UCSD-AML1 (cell line): ENCODE measurements around the gene PRSS22.

Source experiments
- DNase-seq: peaks from one replicate; lab custom pipeline; 2025; ENCODE audit not compliant: unreplicated experiment; lab: John Stamatoyannopoulos, UW

Gene PRSS22

DNA sequence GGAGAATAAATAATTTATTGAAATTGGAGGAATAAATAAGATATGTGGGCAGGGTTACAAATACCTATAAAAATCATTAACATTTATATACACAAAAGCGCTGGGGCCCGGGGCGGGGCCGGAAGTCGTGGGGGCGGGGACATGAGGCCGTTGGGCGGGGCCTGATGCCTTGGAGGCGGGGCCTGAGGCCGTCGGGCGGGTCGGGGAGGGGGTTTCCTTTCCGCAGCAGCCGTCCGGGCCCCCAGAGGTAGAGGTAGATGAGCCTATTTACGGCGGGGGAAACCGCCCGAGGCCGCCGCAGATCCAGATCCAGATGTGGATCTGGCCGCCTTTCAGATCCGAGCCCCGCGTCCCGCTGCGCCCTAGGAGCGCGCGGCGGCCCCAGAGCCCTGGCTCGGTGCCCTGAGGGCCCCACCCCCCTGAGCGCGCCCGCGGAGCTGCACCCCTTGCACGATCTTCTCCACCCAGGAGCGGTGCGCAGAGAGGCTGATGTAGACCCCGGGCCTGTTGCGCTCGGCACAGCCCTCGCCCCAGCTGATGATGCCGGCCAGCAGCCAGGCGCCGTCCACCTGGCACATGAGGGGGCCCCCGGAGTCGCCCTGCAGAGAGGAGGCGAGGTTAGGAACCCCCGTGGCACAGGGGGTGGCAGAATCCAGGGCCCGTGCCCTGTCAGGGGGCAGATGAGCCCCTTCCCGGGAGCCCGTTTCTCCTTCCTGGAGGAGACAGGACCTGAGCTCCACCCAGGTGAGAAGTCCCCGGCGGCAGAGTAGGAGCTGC lies 5.1 kb downstream of the PRSS22 start:
- DNase-seq: no peak

DNA sequence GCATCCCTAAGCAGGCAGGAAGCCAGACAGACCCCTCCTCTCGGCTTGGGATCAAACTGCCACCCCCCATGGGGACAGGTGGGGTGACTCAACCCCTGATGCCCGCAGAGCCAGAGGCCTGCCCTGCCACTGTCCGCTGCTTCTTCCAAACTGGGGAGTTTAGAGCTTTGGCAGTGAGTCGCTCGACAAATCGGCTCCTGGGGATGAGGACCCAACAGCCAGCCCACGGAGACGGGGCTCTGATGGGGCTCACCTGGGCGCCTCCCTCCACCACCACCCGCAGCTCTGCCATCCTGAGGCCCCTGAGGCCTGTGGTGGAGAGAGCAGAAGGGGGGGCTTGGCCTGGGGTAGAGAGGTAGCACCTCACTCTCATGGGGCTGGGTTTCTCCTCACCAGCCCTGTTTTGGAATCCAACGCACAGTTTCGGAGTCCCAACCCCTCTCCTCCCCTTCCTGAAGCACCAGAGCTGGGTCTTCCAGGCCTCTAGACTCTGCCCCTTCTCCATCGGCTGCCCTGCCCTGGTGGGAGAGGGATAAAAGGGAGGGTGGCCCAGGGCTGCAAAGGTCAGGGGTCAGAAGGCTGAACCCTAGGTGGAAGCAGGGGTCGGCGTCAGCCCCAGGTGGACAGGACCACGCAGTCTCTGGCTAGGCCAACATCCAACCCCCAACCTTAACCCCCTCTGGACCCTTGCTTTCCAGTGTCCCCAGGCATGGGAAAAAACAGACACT lies 5.8 kb downstream of the PRSS22 start:
- no peak for DNase-seq

DNA sequence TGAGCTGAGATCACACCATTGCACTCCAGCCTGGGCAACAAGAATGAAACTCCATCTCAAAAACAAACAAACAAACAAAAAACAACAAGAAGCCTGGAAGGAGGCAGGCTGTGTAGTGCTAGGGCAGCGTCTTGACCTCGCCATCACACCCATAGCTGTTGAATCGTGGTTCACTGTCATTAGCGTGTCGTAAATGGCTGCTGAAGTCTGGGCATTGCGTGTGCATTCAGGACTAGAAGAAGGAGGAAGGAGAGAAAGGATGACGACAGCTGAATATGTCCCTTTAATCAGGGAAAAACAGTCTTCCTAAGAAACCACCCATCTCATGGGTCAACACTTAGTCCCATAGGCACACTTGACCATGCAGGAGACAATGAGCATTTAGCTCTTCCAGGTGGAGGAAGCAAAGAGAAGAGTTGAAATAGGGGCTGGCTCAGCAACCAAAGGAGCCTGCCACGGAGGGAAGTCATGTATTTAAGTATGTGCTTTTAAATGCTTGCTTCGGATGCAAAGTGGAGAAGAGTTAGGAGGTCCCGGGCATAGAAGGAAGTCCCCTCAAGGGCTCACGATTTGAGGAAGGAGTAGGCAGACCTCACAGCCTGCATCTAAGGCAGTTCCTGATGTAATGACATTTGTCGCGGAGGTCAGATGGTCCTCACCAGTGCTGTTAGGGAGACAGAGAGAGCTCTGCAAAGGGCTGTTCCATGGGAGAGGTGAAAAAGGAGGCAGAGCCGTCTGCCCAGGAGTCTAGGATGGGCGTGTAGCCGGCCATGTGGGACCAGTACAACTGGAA lies 8.8 kb downstream of the PRSS22 start:
- no peak for DNase-seq

- DNase-seq: no peak
Observed at GRCh38 chr16:2846511-2847310, 11.3 kb downstream of the PRSS22 start.

GRCh38 chr16:2845116-2845515 lies 12.9 kb downstream of the PRSS22 start:
- DNase-seq: no peak

DNA sequence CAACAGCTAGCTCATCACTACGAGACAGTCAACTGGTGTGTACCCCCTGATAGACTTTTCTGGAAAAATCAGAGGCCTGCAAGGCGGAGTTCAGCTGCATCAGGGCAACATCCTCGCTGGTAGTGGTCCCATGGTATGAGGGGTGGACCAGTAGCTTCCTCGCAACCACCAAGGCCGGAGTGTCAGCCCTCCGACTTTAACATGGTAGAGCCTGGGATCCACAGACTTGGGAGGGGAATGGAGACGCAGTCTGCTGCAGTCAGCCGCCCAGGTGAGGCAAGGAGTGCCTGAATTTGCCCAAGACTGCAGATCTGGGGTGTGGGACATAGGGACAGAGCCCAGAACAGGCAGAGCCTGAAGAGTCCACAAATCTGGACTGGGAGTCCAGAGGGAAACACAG lies 14.4 kb downstream of the PRSS22 start:
- DNase-seq: no peak

DNA sequence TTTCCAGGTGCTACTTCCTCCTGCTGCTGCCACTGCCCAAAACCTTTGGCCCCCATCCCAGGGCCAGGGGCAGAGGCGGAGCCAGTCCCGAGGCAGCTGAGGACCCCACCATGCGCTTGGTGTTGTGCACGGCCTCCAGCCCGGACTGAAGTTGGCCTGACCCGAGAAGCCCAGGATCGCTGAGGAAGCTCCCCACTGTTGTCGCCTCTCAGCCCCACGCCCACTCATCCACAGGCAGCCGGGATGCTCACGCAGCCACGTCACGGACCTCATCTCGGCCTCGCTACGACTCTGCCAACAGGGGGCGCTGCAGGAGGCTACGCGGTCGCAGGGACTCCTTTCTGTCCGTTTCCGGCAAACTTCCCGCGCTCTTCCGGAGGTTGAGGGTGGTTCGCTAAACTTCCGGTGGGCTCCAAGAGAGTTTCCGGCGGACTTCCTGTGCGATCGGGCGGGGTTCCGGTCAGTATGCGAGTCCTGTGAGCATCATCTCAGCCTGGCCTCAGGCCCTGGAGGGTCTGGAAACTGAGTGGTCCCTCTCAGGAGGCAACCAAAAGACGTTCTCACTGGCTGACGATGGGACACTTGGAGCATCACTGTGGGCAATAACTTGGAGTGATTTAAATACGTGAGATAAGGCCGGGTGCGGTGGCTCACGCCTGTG lies 15.5 kb downstream of the PRSS22 start:
- DNase-seq: peak; percentile 87

DNA sequence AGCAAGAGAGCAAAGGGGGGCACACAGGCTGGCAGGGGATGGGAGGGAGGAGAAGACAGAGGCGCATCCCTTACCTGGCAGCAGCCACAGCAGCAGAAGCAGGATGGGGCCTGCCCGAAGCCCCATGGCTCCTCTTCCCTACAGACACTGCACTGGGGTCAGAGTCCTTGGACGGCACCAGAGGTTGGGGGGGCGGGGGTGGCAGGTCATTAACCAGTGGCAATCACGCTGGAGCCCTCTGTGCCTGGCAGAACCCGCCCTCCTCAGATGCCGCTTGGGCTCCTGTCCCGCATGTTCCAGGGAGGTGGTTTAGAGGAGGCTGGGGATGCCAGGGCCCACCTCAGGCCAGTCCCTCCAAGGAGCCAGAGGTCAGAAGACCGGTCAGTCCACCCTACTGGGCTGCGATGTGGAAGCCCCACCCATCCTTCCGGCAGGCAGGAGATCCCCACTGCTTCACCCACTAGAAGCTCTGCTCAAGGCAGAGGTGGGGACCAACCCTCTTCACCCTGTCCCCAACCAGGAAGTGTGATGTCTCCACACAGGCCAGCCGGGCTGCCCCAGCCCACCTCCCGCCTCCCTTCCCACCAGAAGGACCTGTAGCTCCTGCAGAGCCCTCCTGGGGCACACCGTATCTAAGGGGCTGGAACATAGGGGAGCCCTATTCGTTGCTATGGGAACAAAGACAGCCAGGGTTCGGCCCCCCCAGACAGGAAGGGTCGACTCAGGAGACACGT lies 16.2 kb downstream of the PRSS22 start:
- DNase-seq: no peak

- DNase-seq: no peak
Observed at GRCh38 chr16:2840914-2841313, 17.1 kb downstream of the PRSS22 start.

DNA sequence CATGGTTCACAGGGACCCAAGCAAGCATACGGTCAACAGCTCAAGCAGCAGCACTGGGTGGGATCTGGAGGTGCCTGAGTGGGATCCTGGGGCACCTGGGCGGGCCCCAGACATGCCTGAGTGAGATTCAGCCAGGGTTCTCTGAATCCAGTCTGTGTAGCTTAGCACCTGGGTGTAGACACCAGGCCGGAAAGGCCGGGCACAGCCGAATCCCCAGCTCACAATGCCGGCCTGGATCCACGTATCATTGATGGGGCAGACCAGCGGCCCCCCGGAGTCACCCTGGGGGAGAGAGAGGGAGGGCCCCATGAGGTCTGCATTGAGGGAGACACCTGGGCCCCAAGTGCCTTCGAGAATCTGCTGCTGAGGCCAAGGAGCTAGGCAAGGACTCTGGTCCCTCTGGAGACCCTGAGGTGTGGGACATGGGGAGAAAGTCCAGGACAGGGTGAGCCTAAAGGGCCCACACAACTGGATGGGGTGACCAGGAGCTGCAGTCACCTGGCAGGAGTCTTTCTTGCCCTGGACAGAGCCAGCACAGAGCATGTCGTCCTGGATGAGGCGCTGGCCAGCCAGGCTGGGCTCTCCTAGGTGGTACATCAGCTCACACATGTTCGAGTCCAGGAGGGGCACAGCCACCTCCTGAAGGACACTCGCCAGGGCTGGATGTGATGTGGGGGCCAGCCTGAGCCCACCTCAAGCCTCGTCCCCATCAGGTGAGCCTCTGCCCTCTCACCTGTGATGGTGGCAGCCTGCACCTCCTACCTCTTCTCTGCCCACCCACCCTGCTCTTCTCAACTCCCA lies 18.1 kb downstream of the PRSS22 start:
- no peak for DNase-seq

DNA sequence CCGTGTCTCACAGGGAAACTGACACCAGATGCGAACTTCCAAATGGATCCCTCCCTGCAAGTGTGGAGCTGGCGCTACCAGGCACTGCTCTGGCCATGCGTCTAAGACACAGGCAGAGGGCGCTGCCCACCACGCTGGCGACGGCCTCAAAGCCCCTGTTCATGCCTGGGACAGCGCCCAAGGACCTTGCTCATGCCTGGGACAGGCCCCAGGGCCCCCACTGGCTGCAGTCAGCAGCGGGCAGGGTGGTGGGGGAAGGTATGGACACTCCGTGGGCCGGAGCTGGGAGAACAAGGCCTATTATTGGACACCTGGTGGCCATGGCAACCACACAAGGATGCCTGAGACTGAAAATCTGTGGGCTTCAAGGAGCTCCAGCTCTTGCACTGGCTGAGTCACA lies 19.0 kb downstream of the PRSS22 start:
- DNase-seq: peak; percentile 78

DNA sequence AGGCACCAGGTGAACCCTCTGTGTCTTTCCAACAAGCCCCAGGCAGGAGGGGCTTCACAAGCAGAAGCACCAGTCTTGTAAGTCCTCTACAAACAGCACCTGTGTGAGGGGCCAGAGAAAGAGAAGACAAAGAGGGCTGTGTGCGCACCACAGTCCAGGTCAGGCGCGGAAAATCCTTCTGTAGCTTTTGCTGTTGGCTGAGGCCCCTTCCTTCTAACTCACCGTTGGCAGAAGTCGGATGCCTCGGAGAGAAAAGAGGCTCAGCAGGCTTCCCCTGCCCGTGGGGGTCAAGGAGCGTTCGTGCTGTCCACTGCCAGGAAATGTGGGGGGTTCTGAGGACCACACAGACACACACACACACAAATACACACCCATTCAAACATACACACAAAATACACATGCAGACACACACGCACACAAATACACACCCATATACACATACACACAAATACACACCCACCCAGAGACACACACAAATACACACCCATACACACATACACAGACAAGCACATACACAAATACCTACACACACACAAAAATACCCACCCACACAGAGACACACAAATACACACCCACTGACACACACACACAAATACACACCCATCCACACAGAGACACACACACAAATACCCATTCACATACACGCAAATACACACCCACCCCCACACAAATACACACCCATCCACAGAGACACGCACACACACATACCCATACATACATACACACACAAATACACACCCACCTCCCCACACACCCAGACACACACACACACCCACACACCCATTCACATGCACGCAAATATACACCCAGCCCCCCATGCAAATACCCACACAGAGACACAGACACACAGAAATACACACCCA lies 21.1 kb downstream of the PRSS22 start:
- no peak for DNase-seq

DNA sequence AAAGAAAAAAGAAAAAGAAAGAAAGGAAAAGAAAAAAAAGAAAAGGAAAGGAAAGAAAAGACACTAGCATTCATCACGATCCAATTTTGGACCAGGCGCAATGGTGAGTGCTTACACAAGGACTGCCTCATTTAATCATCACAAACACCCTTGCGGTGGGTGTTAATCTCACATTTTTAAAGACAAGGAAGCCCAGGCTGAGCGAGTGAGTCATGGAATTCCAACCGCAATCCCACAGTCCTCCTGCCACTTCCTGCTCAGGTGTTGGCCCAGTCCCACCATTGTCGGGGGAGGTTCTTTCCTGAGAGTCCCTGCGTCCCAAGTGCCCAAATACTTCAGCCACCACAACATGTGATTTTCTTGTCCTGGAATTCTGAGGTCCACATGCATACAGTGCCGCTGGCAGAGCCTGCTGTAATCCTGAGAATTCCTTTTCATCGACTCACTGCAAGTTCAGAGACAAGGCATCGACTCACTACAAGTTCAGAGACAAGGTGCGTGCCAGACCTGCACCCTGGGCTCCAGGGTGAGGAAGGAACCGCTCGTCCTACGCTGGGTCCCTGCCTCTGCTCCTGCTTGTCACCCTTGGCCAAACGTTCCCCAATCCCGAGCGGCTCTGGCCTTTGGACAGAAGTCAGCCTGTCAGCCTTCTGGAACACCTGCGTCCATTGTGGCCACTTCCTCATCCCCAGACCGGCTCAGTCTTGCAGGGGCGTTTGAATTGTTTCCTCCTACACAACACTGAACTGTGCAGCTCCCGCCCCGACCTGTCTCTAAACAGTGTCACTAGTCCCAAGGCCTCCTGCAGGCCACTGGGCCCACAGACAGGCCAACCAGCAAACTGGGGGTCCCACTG lies 22.1 kb downstream of the PRSS22 start:
- DNase-seq: peak; percentile 58

DNA sequence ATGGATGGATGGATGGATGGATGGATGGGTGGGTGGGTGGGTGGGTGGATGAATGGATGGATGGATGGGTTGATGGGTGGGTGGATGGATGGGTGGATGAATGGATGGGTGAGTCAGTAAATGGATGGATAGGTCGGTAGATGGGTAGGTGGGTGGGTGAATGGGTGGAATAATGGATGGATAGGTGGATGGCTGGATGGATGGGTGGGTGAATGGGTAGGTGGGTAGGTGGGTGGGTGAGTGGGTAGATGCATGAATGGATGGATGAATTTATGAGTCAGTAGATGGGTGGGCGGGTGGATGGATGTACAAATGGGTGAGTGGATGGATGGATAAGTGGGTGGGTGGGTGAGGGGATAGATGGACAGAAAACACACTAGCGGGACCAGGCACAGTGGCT lies 23.0 kb downstream of the PRSS22 start:
- DNase-seq: no peak

DNA sequence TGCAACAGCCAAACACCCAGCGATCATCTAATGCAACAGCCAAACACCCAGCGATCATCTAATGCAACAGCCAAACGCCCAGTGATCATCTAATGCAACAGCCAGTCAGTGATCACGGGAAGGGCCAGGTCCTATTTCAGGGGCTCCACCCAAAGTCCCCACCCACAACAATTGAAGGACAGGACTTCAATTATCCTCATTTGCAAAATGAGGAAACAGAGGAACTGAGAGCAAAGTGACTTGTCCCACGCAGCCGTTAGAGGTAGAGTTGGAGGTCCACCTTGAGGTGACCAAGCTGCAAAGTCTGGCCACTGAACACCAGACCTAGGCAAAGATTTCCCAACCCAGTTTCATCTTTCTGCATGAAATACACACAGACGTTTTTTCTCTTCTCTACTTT lies 24.2 kb downstream of the PRSS22 start:
- no peak for DNase-seq

DNA sequence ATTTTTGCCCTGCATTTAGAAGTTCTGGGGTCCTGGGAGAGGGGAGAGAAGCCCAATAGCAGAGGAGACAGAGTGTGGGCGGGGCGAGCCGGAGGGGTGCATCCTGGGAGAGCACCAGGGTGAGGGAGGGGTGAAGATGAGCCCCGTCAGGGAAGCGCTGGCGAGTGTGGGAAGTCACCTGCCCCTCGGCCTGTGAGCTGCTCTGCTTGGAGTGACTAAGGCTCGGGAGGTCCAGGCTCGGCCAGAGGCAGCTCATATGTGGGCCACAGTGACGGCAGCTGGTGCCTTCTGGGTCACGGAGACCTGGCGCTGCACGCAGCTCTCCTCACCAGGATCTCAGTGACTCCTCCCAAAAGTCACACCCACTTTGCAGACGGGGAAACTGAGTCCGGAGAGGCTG lies 26.8 kb downstream of the PRSS22 start:
- DNase-seq: no peak

- DNase-seq: no peak
Observed at GRCh38 chr16:2830355-2830695, 27.6 kb downstream of the PRSS22 start.
